ENCODE results near the gene APOM. TPM values are rescaled to one million over a fixed set of nuclear protein-coding genes. Genes with fewer than 3 reads are reported as not detected.

APOM gene
- total RNA-seq, 1 donor from 2014 or later = 1.8 TPM

- TF ChIP-seq CTCF (IDR thresholded peaks at IDR 0.05; ENCODE audit: insufficient read depth, low read length, poor library complexity, severe bottlenecking) = no peak
- peaks cover 9% of the 10 kb centered on the region for H3K36me3 ChIP-seq (ENCODE audit: control insufficient read depth, insufficient read depth, low read length)
These were observed 26.7 kb upstream of the APOM start for GRCh38 chr6:31629014-31629413.

GRCh38 chr6:31630177-31630934, 25.3 kb upstream of the APOM start:
- TF ChIP-seq CTCF (IDR thresholded peaks at IDR 0.05; ENCODE audit: insufficient read depth, low read length, poor library complexity, severe bottlenecking) = no peak
- peaks cover 9% of the 10 kb centered on the region for H3K36me3 ChIP-seq (ENCODE audit: control insufficient read depth, insufficient read depth, low read length)
- H3K27me3 ChIP-seq (ENCODE audit: control insufficient read depth, insufficient read depth, low read length) = no peaks in the 10 kb centered on the region
- no peak for DNase-seq (ENCODE audit: low read depth)
- H3K4me3 ChIP-seq (ENCODE audit: low read depth, low read length) = no peak overlapping the region

More at GRCh38 chr6:31629014-31629413, 26.7 kb upstream of the APOM start:
- no peak overlapping the region for H3K4me3 ChIP-seq (ENCODE audit: low read depth, low read length)
- H3K27me3 ChIP-seq (ENCODE audit: control insufficient read depth, insufficient read depth, low read length) = no peaks in the 10 kb centered on the region
- no peak for DNase-seq (ENCODE audit: low read depth)

- H3K4me3 ChIP-seq (ENCODE audit: low read depth, low read length) = no peak overlapping the region
- DNase-seq (ENCODE audit: low read depth) = no peak
- peaks cover 6% of the 10 kb centered on the region for H3K36me3 ChIP-seq (ENCODE audit: control insufficient read depth, insufficient read depth, low read length)
These were observed 24.5 kb upstream of the APOM start for GRCh38 chr6:31631209-31631608.

GRCh38 chr6:31631681-31632278, 23.9 kb upstream of the APOM start:
- Histone ChIP-seq H3K36me3 (ENCODE audit: control insufficient read depth, insufficient read depth, low read length) (peaks cover 6% of the 10 kb centered on the region), H3K4me3 (ENCODE audit: low read depth, low read length) (no peak overlapping the region), H3K27me3 (ENCODE audit: control insufficient read depth, insufficient read depth, low read length) (no peaks in the 10 kb centered on the region)
- DNase-seq (ENCODE audit: low read depth) = no peak
- no peak for TF ChIP-seq CTCF (IDR thresholded peaks at IDR 0.05; ENCODE audit: insufficient read depth, low read length, poor library complexity, severe bottlenecking)

More at GRCh38 chr6:31631209-31631608, 24.5 kb upstream of the APOM start:
- no peak for TF ChIP-seq CTCF (IDR thresholded peaks at IDR 0.05; ENCODE audit: insufficient read depth, low read length, poor library complexity, severe bottlenecking)
- H3K27me3 ChIP-seq (ENCODE audit: control insufficient read depth, insufficient read depth, low read length) = no peaks in the 10 kb centered on the region

- no peak overlapping the region for H3K4me3 ChIP-seq (ENCODE audit: low read depth, low read length)
- H3K36me3 ChIP-seq (ENCODE audit: control insufficient read depth, insufficient read depth, low read length) = peaks cover 6% of the 10 kb centered on the region
- no peaks in the 10 kb centered on the region for H3K27me3 ChIP-seq (ENCODE audit: control insufficient read depth, insufficient read depth, low read length)
- TF ChIP-seq CTCF (IDR thresholded peaks at IDR 0.05; ENCODE audit: insufficient read depth, low read length, poor library complexity, severe bottlenecking) = no peak
- DNase-seq (ENCODE audit: low read depth) = no peak
These were observed 23.3 kb upstream of the APOM start for GRCh38 chr6:31632279-31632946.
